Left lung (tissue), 10 donors: ENCODE results near the gene CD53. TPM values are rescaled to one million over a fixed set of nuclear protein-coding genes. Genes with fewer than 3 reads are reported as not detected.

Experiments
- ATAC-seq: fragments of 200-7000 bp; cut with Tn5 transposase; one replicate; pipeline ENCODE4 v1.9.1; 2020; ENCODE audit warnings: moderate library complexity
- DNase-seq, 4 donors: peaks; one replicate each; pipeline ENCODE4 v3.0.0-alpha.2; 2013 to 2020
- H3K27ac ChIP-seq, 2 donors: fragments of 200-600 bp; sonication (generic) in 1 of 2; one replicate each; pipeline versions ENCODE4 v1.5.0 to v1.8.0; 2020 to 2021
- H3K27me3 ChIP-seq, 2 donors: fragments of 200-600 bp; sonication (generic) in 1 of 2; one replicate each; pipeline versions ENCODE4 v1.5.0 to v1.8.0; 2020 to 2021
- H3K36me3 ChIP-seq, 2 donors: fragments of 200-600 bp; sonication (generic) in 1 of 2; one replicate each; pipeline versions ENCODE4 v1.5.0 to v1.8.0; 2020 to 2021
- H3K4me1 ChIP-seq, 2 donors: fragments of 200-600 bp; one replicate each; pipeline ENCODE4 v1.8.0; 2021
- H3K4me3 ChIP-seq, 2 donors: fragments of 200-600 bp; sonication (generic) in 1 of 2; one replicate each; pipeline versions ENCODE4 v1.5.0 to v1.8.0; 2020 to 2021; ENCODE audit warnings: mild to moderate bottlenecking in 1 of 2
- H3K9me3 ChIP-seq, 2 donors: fragments of 200-600 bp; sonication (generic) in 1 of 2; one replicate each; pipeline versions ENCODE4 v1.5.0 to v1.8.0; 2020 to 2021
- intact Hi-C, 2 donors: fragments of 100-400 bp; cut with DNase I; formaldehyde crosslinking; loops; one replicate each; pipeline versions ENCODE4 v1.11.2 to v1.14.2; 2022
- polyA plus RNA-seq, 6 donors: library from polyadenylated mRNA; unstranded; fragments of 120-200 nt; gene quantifications; one replicate each; pipeline ENCODE4 v1.2.1, GENCODE V29; 2013; ENCODE audit not compliant: insufficient read length in 6 of 6
- total RNA-seq, 2 donors: library from RNA; stranded (reverse); fragmentation: NEBNext Ultra II Directional; extraction: Animal tissue kit (Norgen Biotek cat#: 25700); gene quantifications; one replicate each; pipeline ENCODE4 v1.2.1, GENCODE V29; 2021
- TF ChIP-seq, protein P1 (sequence below), 2 donors: fragments of 200-600 bp; sonication (generic) in 1 of 2; IDR thresholded peaks; one replicate each; pipeline versions ENCODE4 v1.5.0 to v1.8.0; 2021; ENCODE audit warnings: antibody characterized with exemption in 2 of 2
- donor health status: DM: no; HTN: yes; CAD: no.
- donor health status: DM: no; HTN: no; CAD: no.

The CD53 gene
- total and polyA plus RNA-seq, 8 donors, result 7.8 to 261 (median 10.9) TPM

DNA sequence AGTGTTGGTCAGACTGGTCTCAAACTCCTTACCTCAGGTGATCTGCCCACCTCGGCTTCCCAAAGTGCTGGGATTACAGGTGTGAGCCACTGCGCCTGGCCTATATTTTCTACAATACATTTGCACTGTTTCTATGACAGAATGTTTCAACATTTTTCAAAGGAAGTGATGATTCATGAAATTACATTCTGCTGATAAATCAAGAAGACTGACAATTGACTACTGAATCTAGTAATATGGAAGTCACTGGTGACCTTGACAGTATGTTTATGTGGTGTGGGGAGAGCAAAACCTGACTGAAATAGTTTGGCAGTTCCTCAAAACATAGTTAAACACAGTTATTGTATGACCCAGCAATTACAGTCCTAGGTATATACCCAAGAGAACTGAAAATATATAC lies 72.7 kb downstream of the CD53 start:
- no peak for DNase-seq
- ATAC-seq, result no peak
- intact Hi-C loops, result no loop called here

DNA sequence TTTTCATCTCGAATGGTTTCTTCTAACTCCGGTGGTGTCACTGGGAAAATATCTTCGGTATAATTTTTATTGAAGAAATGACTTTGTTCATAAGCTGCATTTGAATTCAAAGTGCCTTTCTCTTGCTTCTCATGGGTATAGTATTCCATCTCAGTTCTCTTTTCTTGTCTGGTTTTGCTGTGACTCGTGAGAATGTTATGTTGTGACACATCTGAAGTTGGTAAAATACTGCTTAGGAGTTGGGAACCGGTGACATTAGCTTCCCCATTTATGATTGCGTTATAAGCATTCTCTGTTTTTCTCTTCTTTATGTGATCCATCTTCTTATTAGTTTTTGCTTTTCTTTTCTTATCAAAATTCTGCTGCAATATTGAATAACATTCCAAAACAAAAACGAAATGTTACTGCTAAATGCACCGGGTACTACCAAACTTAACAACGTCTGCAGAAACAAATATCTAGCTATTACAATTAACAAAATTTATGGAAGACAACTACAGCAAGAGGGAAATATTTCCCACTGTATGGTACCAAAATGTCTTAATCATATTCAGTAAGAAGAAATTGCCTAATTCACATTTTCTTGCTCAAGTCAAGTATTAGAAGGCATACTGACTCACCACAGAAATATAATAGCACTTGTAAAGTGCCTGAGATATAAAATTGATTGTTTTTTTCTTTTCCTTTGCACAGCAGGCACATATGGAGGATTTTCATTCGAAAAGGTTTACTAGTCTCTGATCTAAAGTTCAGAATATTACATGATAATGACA lies 75.3 kb downstream of the CD53 start:
- Histone ChIP-seq H3K4me3 (no peak overlapping the region), H3K27ac (no peak overlapping the region), H3K9me3 (peaks cover 0 to 7% of the 10 kb centered on the region in 2 donors), H3K27me3 (no peaks in the 10 kb centered on the region), H3K4me1 (no peaks in the 10 kb centered on the region), H3K36me3 (peaks cover 0 to 50% of the 10 kb centered on the region in 2 donors)
- no peak for DNase-seq
- TF ChIP-seq, protein P1, sequence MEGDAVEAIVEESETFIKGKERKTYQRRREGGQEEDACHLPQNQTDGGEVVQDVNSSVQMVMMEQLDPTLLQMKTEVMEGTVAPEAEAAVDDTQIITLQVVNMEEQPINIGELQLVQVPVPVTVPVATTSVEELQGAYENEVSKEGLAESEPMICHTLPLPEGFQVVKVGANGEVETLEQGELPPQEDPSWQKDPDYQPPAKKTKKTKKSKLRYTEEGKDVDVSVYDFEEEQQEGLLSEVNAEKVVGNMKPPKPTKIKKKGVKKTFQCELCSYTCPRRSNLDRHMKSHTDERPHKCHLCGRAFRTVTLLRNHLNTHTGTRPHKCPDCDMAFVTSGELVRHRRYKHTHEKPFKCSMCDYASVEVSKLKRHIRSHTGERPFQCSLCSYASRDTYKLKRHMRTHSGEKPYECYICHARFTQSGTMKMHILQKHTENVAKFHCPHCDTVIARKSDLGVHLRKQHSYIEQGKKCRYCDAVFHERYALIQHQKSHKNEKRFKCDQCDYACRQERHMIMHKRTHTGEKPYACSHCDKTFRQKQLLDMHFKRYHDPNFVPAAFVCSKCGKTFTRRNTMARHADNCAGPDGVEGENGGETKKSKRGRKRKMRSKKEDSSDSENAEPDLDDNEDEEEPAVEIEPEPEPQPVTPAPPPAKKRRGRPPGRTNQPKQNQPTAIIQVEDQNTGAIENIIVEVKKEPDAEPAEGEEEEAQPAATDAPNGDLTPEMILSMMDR (IDR thresholded peaks at IDR 0.05), result no peak
- intact Hi-C loops, result no loop called here
- ATAC-seq, result no peak

More for the DNA sequence above, 72.7 kb downstream of the CD53 start:
- Histone ChIP-seq H3K4me3 (no peak overlapping the region), H3K27me3 (no peaks in the 10 kb centered on the region), H3K4me1 (no peaks in the 10 kb centered on the region), H3K36me3 (peaks cover 0 to 33% of the 10 kb centered on the region in 2 donors), H3K9me3 (peaks cover 0 to 4% of the 10 kb centered on the region in 2 donors), H3K27ac (no peak overlapping the region)
- TF ChIP-seq, protein P1 (IDR thresholded peaks at IDR 0.05), result no peak

Other genes starting within 250 kb of the CD53 start
- 10 to 100 TPM in 1 of 2 donors, 1 to 10 TPM in 1; 8.6 to 11.3 TPM for gene KCNA3, start 198.2 kb upstream of the CD53 start, total RNA-seq
- gene KCNA3, start 198.2 kb upstream of the CD53 start, polyA plus RNA-seq, result 1 to 10 TPM in 3 of 6 donors, under 1 TPM in 3; 0.81 to 1.5 (median 1.0) TPM
- 1 to 10 TPM; 6.3 to 8.8 TPM for gene LRIF1, start 90.8 kb downstream of the CD53 start, total RNA-seq
- 10 to 100 TPM; 11.5 to 14.7 (median 13.4) TPM for gene LRIF1, start 90.8 kb downstream of the CD53 start, polyA plus RNA-seq